Endothelial cell of umbilical vein (primary cell): ENCODE results near the gene SPTY2D1. TPM values are rescaled to one million over a fixed set of nuclear protein-coding genes. Genes with fewer than 3 reads are reported as not detected.
A peak's percentile ranks its signal among the peaks of the same experiment; 100 is the strongest.

Experiments
- BruUV-seq: library from RNA; stranded (reverse); fragments of 400-500 nt; replicated peaks from 2 replicates; lab custom pipeline; 2021; lab: Mats Ljungman, UMichigan
- CTCF ChIA-PET: fragments of 300-600, 350-600 bp; sonication (Branson Sonifier 250); formaldehyde crosslinking; loops from one replicate; lab custom pipeline; 2021; ENCODE audit warnings: antibody characterized with exemption, inconsistent platforms; lab: Charles Lee
- POLR2A ChIA-PET: fragments of 300-600, 350-600 bp; sonication (Branson Sonifier 250); formaldehyde crosslinking; loops from one replicate; lab custom pipeline; 2021; ENCODE audit warnings: antibody characterized with exemption, inconsistent platforms; lab: Charles Lee
- DNase-seq: peaks from one replicate; pipeline ENCODE4 v3.0.0-alpha.2; 2011; ENCODE audit warnings: low read depth, low spot score
- FAIRE-seq: peaks from 2 replicates; lab custom pipeline; 2011; peaks lifted over from hg19 to GRCh38; lab: Jason Lieb, UNC
- H2AFZ ChIP-seq: 2 replicates; pipeline ENCODE4 v1.6.0; 2012; ENCODE audit warnings: low read depth, low read length, control low read depth, inconsistent platforms
- H3K27ac ChIP-seq: 2 replicates; pipeline ENCODE4 v1.5.1; 2011; ENCODE audit warnings: low read depth, mild to moderate bottlenecking, control low read depth, low read length, moderate library complexity; ENCODE audit not compliant: insufficient read depth
- H3K27me3 ChIP-seq, 2 experiments: 2 replicates each; pipeline versions ENCODE4 v1.6.0 to v1.6.1; 2011; ENCODE audit warnings: low read length in 2 of 2, mixed read lengths in 1 of 2; ENCODE audit not compliant: control insufficient read depth in 2 of 2, insufficient read depth in 2 of 2
- H3K36me3 ChIP-seq, 2 experiments: 2 replicates in 1 of 2; 3 replicates in 1 of 2; pipeline ENCODE4 v1.5.1; 2011; ENCODE audit warnings: low read length in 2 of 2, mild to moderate bottlenecking in 1 of 2, moderate library complexity in 1 of 2; ENCODE audit not compliant: control insufficient read depth in 2 of 2, insufficient read depth in 2 of 2; ENCODE audit errors: extremely low read depth in 1 of 2
- H3K4me1 ChIP-seq: 3 replicates; pipeline ENCODE4 v1.5.1; 2011; ENCODE audit warnings: mild to moderate bottlenecking, low read length; ENCODE audit not compliant: control insufficient read depth, insufficient read depth; ENCODE audit errors: extremely low read depth
- H3K4me2 ChIP-seq: 2 replicates; pipeline ENCODE4 v1.6.1; 2011; ENCODE audit warnings: low read length, control low read depth, mixed read lengths; ENCODE audit not compliant: insufficient read depth
- H3K4me3 ChIP-seq, 3 experiments: fragments of 200-600 bp in 1 of 3; sonication (generic), shearing (Covaris generic) in 1 of 3; replicated peaks in 1 of 3; 2 replicates each; pipeline ENCODE4 v1.5.1; 2011 to 2016; ENCODE audit warnings: control low read depth in 3 of 3, low read length in 3 of 3, mild to moderate bottlenecking in 2 of 3, inconsistent platforms in 1 of 3, low read depth in 1 of 3, moderate library complexity in 1 of 3; ENCODE audit not compliant: insufficient read depth in 1 of 3
- H3K79me2 ChIP-seq: 2 replicates; pipeline ENCODE4 v1.6.0; 2012; ENCODE audit warnings: low read length, inconsistent platforms; ENCODE audit not compliant: control insufficient read depth, insufficient read depth
- H3K9ac ChIP-seq: replicated peaks from 2 replicates; pipeline ENCODE3; 2011; ENCODE audit warnings: low read length, control low read depth; ENCODE audit not compliant: insufficient read depth; ENCODE audit errors: extremely low read depth
- H3K9me1 ChIP-seq: replicated peaks from 3 replicates; pipeline ENCODE4 v1.6.0; 2011; ENCODE audit warnings: mild to moderate bottlenecking, low read length; ENCODE audit not compliant: control insufficient read depth, insufficient read depth; ENCODE audit errors: extremely low read depth
- H3K9me3 ChIP-seq: replicated peaks from 2 replicates; pipeline ENCODE4 v1.5.1; 2012; ENCODE audit warnings: low read length, inconsistent platforms; ENCODE audit not compliant: control insufficient read depth, insufficient read depth
- H4K20me1 ChIP-seq: replicated peaks from 2 replicates; pipeline ENCODE3; 2011; ENCODE audit warnings: mild to moderate bottlenecking, low read length; ENCODE audit not compliant: control insufficient read depth, insufficient read depth; ENCODE audit errors: extremely low read depth
- EZH2 ChIP-seq: IDR thresholded peaks from 2 replicates; pipeline ENCODE4 v1.6.1; 2012; ENCODE audit warnings: borderline replicate concordance, low read depth, mild to moderate bottlenecking, moderate library complexity, low read length, inconsistent platforms; ENCODE audit not compliant: severe bottlenecking
- FOS ChIP-seq: IDR thresholded peaks from 2 replicates; pipeline ENCODE4 v1.6.1; 2011; ENCODE audit warnings: mild to moderate bottlenecking, low read length, moderate library complexity, borderline replicate concordance; ENCODE audit not compliant: insufficient read depth
- GATA2 ChIP-seq: IDR thresholded peaks from 2 replicates; pipeline ENCODE4 v1.7.0; 2011; ENCODE audit warnings: low read depth, mild to moderate bottlenecking, moderate library complexity, mixed read lengths, low read length; ENCODE audit not compliant: insufficient read length, insufficient read depth
- JUN ChIP-seq: IDR thresholded peaks from 2 replicates; pipeline ENCODE4 v1.6.1; 2011; ENCODE audit warnings: borderline replicate concordance, low read depth; ENCODE audit not compliant: insufficient read length, insufficient read depth
- MYC ChIP-seq: IDR thresholded peaks from one replicate; pipeline ENCODE4 v1.6.1; 2011; ENCODE audit warnings: mild to moderate bottlenecking, low read depth, low read length
- POLR2A ChIP-seq: IDR thresholded peaks from 2 replicates; pipeline ENCODE4 v1.6.1; 2012; ENCODE audit warnings: low read depth, mild to moderate bottlenecking, control low read depth, low read length
- POLR2AphosphoS5 ChIP-seq: IDR thresholded peaks from 2 replicates; pipeline ENCODE4 v1.6.1; 2012; ENCODE audit warnings: low read depth, mild to moderate bottlenecking, control low read depth, low read length, moderate library complexity; ENCODE audit not compliant: insufficient read depth
- dilution Hi-C: fragments of 300-500 bp; cut with MboI; formaldehyde crosslinking; loops from one replicate; pipeline ENCODE4 v1.15.0; 2019; ENCODE audit warnings: low sequenced_read_pairs; ENCODE audit not compliant: extremely low pct_ligation_motif_present
- intact Hi-C: fragments of 100-400 bp; cut with micrococcal nuclease; formaldehyde crosslinking; loops from one replicate; pipeline ENCODE4 v1.10.0; 2022
- polyA plus RNA-seq, 4 experiments: library from polyadenylated mRNA; depleted of rRNA in 3 of 4; stranded (reverse) in 3 of 4; unstranded in 1 of 4; fragments of >200 nt; gene quantifications; 2 replicates each; pipeline versions ENCODE4 v1.2.1 to v1.2.3, GENCODE V29; 2011 to 2012; ENCODE audit warnings: missing spikeins in 1 of 4
- total RNA-seq: library from RNA; stranded (reverse); gene quantifications from 2 replicates; pipeline ENCODE4 v1.2.3, GENCODE V29; 2021
- TF ChIP-seq, protein P1 (sequence below): IDR thresholded peaks from 2 replicates; pipeline ENCODE4 v1.6.1; 2011; ENCODE audit not compliant: insufficient read depth, insufficient read length
- TF ChIP-seq, protein P2 (sequence below), 2 donors: IDR thresholded peaks; 1 replicate in 1 of 2; 2 replicates in 1 of 2; pipeline ENCODE4 v1.5.1; 2011; ENCODE audit warnings: low read length in 2 of 2, mild to moderate bottlenecking in 2 of 2, moderate library complexity in 2 of 2, control low read depth in 1 of 2, inconsistent platforms in 1 of 2, low read depth in 1 of 2; ENCODE audit not compliant: insufficient read depth in 1 of 2; ENCODE audit errors: extremely low read depth in 1 of 2

SPTY2D1 gene
- total and polyA plus RNA-seq, 2 donors (not counting 3 experiments of a cell fraction or from before 2014, with no cell fraction given): 5.5 to 18.7 TPM

DNA sequence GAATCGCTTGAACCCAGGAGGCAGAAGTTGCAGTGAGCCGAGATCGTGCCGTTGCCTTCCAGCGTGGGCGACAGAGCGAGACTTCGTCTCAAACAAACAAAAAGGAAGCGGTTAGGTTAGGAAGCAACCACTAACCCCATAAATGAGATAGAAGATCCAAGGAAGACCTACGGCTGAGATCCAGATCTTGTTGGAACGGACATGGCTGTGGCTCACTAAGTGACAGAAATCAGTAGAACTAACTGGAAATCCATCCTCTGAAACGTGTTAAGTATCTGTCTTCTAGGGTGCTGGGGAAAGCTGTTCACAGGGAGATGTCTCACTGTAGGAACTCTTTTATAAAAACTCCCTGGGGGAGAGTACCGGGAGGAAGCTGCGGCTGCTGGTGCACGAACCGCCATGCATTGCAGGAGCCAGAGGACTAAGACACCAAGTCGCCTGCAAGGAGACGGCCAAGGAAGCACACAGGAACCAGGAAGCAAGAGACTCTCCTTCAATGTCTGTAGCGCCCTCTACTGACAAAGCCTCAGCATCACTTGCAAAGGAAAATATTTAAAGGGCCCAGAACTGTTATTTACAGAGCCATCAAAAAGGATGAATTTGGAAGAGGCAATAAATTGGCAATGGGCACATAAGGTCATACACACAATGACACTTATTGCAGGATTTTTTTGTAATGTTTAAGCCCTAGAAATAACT lies 16.9 kb upstream of the SPTY2D1 start:
- Histone ChIP-seq H3K9ac (no peak overlapping the region), H3K9me1 (no peaks in the 10 kb centered on the region), H3K4me3 (no peak overlapping the region), H3K36me3 (no peaks in the 10 kb centered on the region), H3K4me2 (no peak overlapping the region), H3K27me3 (no peaks in the 10 kb centered on the region), H3K9me3 (no peaks in the 10 kb centered on the region), H4K20me1 (no peaks in the 10 kb centered on the region), H3K79me2 (no peaks in the 10 kb centered on the region), H3K27ac (no peak overlapping the region), H3K4me1 (no peaks in the 10 kb centered on the region), H2AFZ (peak overlapping the region; percentile 73)
- BruUV-seq: no TSS peak
- peak; percentile 58 for DNase-seq
- TF ChIP-seq, protein P1, sequence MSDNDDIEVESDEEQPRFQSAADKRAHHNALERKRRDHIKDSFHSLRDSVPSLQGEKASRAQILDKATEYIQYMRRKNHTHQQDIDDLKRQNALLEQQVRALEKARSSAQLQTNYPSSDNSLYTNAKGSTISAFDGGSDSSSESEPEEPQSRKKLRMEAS: no peak
- TF ChIP-seq, protein P2, sequence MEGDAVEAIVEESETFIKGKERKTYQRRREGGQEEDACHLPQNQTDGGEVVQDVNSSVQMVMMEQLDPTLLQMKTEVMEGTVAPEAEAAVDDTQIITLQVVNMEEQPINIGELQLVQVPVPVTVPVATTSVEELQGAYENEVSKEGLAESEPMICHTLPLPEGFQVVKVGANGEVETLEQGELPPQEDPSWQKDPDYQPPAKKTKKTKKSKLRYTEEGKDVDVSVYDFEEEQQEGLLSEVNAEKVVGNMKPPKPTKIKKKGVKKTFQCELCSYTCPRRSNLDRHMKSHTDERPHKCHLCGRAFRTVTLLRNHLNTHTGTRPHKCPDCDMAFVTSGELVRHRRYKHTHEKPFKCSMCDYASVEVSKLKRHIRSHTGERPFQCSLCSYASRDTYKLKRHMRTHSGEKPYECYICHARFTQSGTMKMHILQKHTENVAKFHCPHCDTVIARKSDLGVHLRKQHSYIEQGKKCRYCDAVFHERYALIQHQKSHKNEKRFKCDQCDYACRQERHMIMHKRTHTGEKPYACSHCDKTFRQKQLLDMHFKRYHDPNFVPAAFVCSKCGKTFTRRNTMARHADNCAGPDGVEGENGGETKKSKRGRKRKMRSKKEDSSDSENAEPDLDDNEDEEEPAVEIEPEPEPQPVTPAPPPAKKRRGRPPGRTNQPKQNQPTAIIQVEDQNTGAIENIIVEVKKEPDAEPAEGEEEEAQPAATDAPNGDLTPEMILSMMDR (IDR thresholded peaks at IDR 0.05; ENCODE audit: extremely low read depth in 1 of 2, insufficient read depth in 1 of 2, low read depth in 1 of 2, low read length in 2 of 2): peak; percentile 68 to 69
- intact Hi-C loops: loop anchor here (1.0 to 5.0 kb wide), 4 partner anchors 111 to 536 kb away; partner anchors contain the start of gene LDHC
- peak; percentile 73 for FAIRE-seq
- POLR2A ChIA-PET: no interaction called here
- CTCF ChIA-PET: interaction anchor here (0.8 to 5.3 kb wide), 17 partner anchors 9 to 536 kb away, joined by 3 to 63 read pairs (median 4); no protein-coding TSS in a partner anchor
- dilution Hi-C loops: no loop called here

DNA sequence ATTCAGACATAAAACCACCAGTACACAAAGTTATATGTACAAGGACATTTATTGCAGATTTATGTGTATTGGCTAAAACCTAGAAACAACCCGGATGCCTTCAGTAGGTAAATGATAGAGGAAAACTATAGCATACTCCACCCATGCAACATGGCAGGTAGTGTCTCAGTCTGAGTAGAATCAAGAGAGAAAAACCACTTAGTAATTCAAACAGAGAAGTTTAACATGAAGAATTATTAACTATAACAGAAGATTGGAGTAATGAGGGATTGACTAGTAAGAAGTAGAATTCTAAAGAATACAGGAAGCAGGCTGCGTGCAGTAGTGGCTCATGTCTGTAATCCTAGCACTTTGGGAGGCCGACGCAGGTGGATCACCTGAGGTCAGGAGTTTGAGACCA lies 16.2 kb upstream of the SPTY2D1 start:
- no peaks in the 10 kb centered on the region for H4K20me1 ChIP-seq
- no peaks in the 10 kb centered on the region for H3K79me2 ChIP-seq
- H3K9me1 ChIP-seq: no peaks in the 10 kb centered on the region
- no peaks in the 10 kb centered on the region for H3K9me3 ChIP-seq
- no peak overlapping the region for H3K4me2 ChIP-seq
- TF ChIP-seq FOS (no peak), POLR2AphosphoS5 (no peak), JUN (no peak), MYC (no peak), GATA2 (no peak), EZH2 (no peak), POLR2A (no peak)
- TF ChIP-seq, protein P1: no peak
- TF ChIP-seq, protein P2 (IDR thresholded peaks at IDR 0.05; ENCODE audit: extremely low read depth in 1 of 2, insufficient read depth in 1 of 2, low read depth in 1 of 2, low read length in 2 of 2): no peak
- H3K27me3 ChIP-seq: no peaks in the 10 kb centered on the region
- no peak for DNase-seq
- ChIA-PET POLR2A (interaction anchor here (0.6 kb wide), 1 partner anchor 346 kb away, joined by 5 read pairs; no protein-coding TSS in a partner anchor), CTCF (interaction anchor here (1.0 to 5.3 kb wide), 10 partner anchors 9 to 535 kb away, joined by 3 to 63 read pairs (median 4); no protein-coding TSS in a partner anchor)
- H3K36me3 ChIP-seq: no peaks in the 10 kb centered on the region
- H3K27ac ChIP-seq: no peak overlapping the region
- no peak for FAIRE-seq
- no peak overlapping the region for H2AFZ ChIP-seq
- intact Hi-C loops (loop anchor here (5.0 kb wide), 1 partner anchor 238 kb away; the partner anchor contains the start of gene LDHC), dilution Hi-C loops (no loop called here)
- H3K4me1 ChIP-seq: no peaks in the 10 kb centered on the region
- no TSS peak for BruUV-seq
- H3K4me3 ChIP-seq: no peak overlapping the region
- H3K9ac ChIP-seq: no peak overlapping the region
